Measurements from ENCODE around the gene KMT2B. TPM values are rescaled to one million over a fixed set of nuclear protein-coding genes. Genes with fewer than 3 reads are reported as not detected.

Gene KMT2B
- total and polyA plus RNA-seq, 9 of the 15 experiments (the other 6 are each of a cell fraction or from before 2014, with no cell fraction given), result 0.63 to 43.9 (median 8.1) TPM

DNA sequence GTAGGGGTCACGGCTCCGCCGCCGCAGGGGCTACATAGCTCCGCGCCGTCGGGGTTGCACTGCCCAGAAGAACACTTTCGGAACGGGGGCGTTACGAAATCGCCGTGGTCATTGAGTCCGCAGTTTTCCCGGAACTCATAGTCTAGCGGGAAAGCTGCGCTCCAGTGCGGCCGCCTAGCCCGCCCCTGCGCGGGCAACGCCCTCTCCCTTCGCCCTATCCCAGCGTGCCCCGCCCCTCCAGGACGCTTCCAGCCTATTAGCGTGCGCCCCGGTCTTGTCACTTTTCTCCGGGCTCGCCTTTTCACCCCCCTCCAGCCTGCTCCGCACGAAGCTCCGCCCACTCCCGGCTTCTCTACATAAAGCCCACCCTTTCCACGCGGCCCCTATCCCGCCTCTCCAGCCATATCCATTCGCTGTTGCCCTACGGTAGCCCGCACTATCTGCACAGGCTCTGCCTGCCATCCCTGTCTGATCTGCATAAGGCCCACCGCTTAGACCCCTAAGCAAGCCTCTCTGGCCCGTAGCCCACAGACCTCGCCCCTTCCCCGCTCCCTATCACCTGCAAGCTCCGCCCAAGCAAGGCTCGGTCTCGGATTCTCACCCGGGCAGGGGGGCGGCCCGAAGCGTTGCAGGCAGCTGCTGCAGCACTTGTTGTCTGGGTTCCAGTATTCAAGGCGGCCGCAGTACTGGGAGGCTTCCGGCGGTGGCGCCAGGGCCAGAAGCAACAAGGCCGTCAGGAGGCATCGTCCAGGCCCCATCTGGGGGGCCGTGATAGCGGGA lies 22.8 kb downstream of the KMT2B start (continued):
- TF ChIP-seq PTBP1 (IDR thresholded peaks at IDR 0.05; ENCODE audit: low read depth, low read length) (no peak), RBM34 (IDR thresholded peaks at IDR 0.05; ENCODE audit: borderline replicate concordance, insufficient read depth, low read length) (no peak), NFYB (IDR thresholded peaks at IDR 0.05; ENCODE audit: extremely low read depth, insufficient read length) (peak; percentile 37), NFIC (IDR thresholded peaks at IDR 0.05) (peak; percentile 73), BMI1 (IDR thresholded peaks at IDR 0.05; ENCODE audit: low read length) (no peak), L3MBTL2 (IDR thresholded peaks at IDR 0.05) (peak; percentile 68), JUND (IDR thresholded peaks at IDR 0.05; ENCODE audit: borderline replicate concordance, low read depth, low read length) (peak; percentile 11; the same call in 1 of the 2 replicates), JUND (tag; IDR thresholded peaks at IDR 0.05; ENCODE audit: borderline replicate concordance, low read depth, low read length) (no peak; the same call in 2 of the 3 replicates), PML (IDR thresholded peaks at IDR 0.05; ENCODE audit: low read length) (peak; percentile 15; the same call in 1 of the 2 replicates), KLF6 (CRISPR knock-in tag; IDR thresholded peaks at IDR 0.05; ENCODE audit: borderline replicate concordance) (no peak), KLF16 (IDR thresholded peaks at IDR 0.05) (no peak), CBX2 (IDR thresholded peaks at IDR 0.05; ENCODE audit: insufficient read depth, low read length, poor library complexity, severe bottlenecking) (no peak), ETV5 (CRISPR knock-in tag; IDR thresholded peaks at IDR 0.05; ENCODE audit: low read depth) (peak; percentile 65), SUPT5H (IDR thresholded peaks at IDR 0.05) (peak; percentile 76), ZNF79 (CRISPR knock-in tag; IDR thresholded peaks at IDR 0.05; ENCODE audit: low read depth) (no peak), SIX5 (IDR thresholded peaks at IDR 0.05; ENCODE audit: borderline replicate concordance in 1 of 2, insufficient read depth in 1 of 2, low read depth in 1 of 2, low read length in 2 of 2) (no peak), YBX1 (IDR thresholded peaks at IDR 0.05) (no peak)
- TF ChIP-seq, protein P1, sequence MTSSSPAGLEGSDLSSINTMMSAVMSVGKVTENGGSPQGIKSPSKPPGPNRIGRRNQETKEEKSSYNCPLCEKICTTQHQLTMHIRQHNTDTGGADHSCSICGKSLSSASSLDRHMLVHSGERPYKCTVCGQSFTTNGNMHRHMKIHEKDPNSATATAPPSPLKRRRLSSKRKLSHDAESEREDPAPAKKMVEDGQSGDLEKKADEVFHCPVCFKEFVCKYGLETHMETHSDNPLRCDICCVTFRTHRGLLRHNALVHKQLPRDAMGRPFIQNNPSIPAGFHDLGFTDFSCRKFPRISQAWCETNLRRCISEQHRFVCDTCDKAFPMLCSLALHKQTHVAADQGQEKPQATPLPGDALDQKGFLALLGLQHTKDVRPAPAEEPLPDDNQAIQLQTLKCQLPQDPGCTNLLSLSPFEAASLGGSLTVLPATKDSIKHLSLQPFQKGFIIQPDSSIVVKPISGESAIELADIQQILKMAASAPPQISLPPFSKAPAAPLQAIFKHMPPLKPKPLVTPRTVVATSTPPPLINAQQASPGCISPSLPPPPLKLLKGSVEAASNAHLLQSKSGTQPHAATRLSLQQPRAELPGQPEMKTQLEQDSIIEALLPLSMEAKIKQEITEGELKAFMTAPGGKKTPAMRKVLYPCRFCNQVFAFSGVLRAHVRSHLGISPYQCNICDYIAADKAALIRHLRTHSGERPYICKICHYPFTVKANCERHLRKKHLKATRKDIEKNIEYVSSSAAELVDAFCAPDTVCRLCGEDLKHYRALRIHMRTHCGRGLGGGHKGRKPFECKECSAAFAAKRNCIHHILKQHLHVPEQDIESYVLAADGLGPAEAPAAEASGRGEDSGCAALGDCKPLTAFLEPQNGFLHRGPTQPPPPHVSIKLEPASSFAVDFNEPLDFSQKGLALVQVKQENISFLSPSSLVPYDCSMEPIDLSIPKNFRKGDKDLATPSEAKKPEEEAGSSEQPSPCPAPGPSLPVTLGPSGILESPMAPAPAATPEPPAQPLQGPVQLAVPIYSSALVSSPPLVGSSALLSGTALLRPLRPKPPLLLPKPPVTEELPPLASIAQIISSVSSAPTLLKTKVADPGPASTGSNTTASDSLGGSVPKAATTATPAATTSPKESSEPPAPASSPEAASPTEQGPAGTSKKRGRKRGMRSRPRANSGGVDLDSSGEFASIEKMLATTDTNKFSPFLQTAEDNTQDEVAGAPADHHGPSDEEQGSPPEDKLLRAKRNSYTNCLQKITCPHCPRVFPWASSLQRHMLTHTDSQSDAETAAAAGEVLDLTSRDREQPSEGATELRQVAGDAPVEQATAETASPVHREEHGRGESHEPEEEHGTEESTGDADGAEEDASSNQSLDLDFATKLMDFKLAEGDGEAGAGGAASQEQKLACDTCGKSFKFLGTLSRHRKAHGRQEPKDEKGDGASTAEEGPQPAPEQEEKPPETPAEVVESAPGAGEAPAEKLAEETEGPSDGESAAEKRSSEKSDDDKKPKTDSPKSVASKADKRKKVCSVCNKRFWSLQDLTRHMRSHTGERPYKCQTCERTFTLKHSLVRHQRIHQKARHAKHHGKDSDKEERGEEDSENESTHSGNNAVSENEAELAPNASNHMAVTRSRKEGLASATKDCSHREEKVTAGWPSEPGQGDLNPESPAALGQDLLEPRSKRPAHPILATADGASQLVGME (CRISPR knock-in tag; IDR thresholded peaks at IDR 0.05), result no peak
- TF ChIP-seq, protein P2, sequence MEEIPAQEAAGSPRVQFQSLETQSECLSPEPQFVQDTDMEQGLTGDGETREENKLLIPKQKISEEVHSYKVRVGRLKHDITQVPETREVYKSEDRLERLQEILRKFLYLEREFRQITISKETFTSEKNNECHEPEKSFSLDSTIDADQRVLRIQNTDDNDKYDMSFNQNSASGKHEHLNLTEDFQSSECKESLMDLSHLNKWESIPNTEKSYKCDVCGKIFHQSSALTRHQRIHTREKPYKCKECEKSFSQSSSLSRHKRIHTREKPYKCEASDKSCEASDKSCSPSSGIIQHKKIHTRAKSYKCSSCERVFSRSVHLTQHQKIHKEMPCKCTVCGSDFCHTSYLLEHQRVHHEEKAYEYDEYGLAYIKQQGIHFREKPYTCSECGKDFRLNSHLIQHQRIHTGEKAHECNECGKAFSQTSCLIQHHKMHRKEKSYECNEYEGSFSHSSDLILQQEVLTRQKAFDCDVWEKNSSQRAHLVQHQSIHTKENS (CRISPR knock-in tag; IDR thresholded peaks at IDR 0.05), result no peak
- TF ChIP-seq, protein P3, sequence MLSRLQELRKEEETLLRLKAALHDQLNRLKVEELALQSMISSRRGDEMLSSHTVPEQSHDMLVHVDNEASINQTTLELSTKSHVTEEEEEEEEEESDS (CRISPR knock-in tag; IDR thresholded peaks at IDR 0.05), result no peak
- TF ChIP-seq, protein P4, sequence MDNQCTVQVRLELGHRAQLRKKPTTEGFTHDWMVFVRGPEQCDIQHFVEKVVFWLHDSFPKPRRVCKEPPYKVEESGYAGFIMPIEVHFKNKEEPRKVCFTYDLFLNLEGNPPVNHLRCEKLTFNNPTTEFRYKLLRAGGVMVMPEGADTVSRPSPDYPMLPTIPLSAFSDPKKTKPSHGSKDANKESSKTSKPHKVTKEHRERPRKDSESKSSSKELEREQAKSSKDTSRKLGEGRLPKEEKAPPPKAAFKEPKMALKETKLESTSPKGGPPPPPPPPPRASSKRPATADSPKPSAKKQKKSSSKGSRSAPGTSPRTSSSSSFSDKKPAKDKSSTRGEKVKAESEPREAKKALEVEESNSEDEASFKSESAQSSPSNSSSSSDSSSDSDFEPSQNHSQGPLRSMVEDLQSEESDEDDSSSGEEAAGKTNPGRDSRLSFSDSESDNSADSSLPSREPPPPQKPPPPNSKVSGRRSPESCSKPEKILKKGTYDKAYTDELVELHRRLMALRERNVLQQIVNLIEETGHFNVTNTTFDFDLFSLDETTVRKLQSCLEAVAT (IDR thresholded peaks at IDR 0.05), result no peak; a peak in 1 of 4 replicates

All from K562 (cell line).